ENCODE measurements around the gene TAF3. TPM values are rescaled to one million over a fixed set of nuclear protein-coding genes. Genes with fewer than 3 reads are reported as not detected.

Gene TAF3
- total RNA-seq, 1 experiment from 2014 or later, result 5.5 TPM

GRCh38 chr10:7942316-7942715, 124.0 kb downstream of the TAF3 start:
- TF ChIP-seq CTCF (IDR thresholded peaks at IDR 0.05) (no peak), REST (IDR thresholded peaks at IDR 0.05; ENCODE audit: insufficient read depth in 1 of 2, low read depth in 2 of 2, low read length in 1 of 2) (no peak), POLR2AphosphoS5 (IDR thresholded peaks at IDR 0.05; ENCODE audit: low read depth, low read length) (no peak), TCF7L2 (IDR thresholded peaks at IDR 0.05; ENCODE audit: low read depth, low read length) (no peak), SIN3A (IDR thresholded peaks at IDR 0.05; ENCODE audit: borderline replicate concordance, insufficient read depth, low read depth, low read length) (no peak)
- Histone ChIP-seq H3K36me3 (ENCODE audit: control insufficient read depth, insufficient read depth, low read length) (no peaks in the 10 kb centered on the region), H3K27me3 (ENCODE audit: control insufficient read depth, insufficient read depth, low read length) (no peaks in the 10 kb centered on the region), H3K27ac (ENCODE audit: low read length) (no peak overlapping the region), H3K9me3 (ENCODE audit: control insufficient read depth, insufficient read depth, low read depth, low read length) (no peaks in the 10 kb centered on the region), H3K4me1 (ENCODE audit: control insufficient read depth, insufficient read depth, low read length) (no peaks in the 10 kb centered on the region), H3K4me3 (ENCODE audit: low read depth in 2 of 2, low read length in 2 of 2) (no peak overlapping the region)
- ChIA-PET CTCF (interaction anchor here (0.6 kb wide), 1 partner anchor 65 kb away, joined by 6 read pairs; no protein-coding TSS in a partner anchor), POLR2A (no interaction called here)
- intact Hi-C loops (cut with micrococcal nuclease; ENCODE audit: unreplicated experiment), result no loop called here
- in situ Hi-C loops (cut with HindIII; ENCODE audit: low pct_unique_long_range_greater_than_20kb, low sequenced_read_pairs), result no loop called here
- ATAC-seq, result no peak
- DNase-seq (ENCODE audit: low read depth, low spot score), result no peak
- no TSS peak for BruUV-seq (replicated peaks)

GRCh38 chr10:7942859-7943258, 124.6 kb downstream of the TAF3 start:
- in situ Hi-C loops (cut with HindIII; ENCODE audit: low pct_unique_long_range_greater_than_20kb, low sequenced_read_pairs), result no loop called here
- POLR2A ChIA-PET, result no interaction called here
- BruUV-seq (replicated peaks), result no TSS peak
- no peak overlapping the region for H3K27ac ChIP-seq (ENCODE audit: low read length)
- intact Hi-C loops (cut with micrococcal nuclease; ENCODE audit: unreplicated experiment), result no loop called here
- H3K9me3 ChIP-seq (ENCODE audit: control insufficient read depth, insufficient read depth, low read depth, low read length), result no peaks in the 10 kb centered on the region
- CTCF ChIA-PET, result no interaction called here
- H3K36me3 ChIP-seq (ENCODE audit: control insufficient read depth, insufficient read depth, low read length), result no peaks in the 10 kb centered on the region
- H3K4me3 ChIP-seq (ENCODE audit: low read depth in 2 of 2, low read length in 2 of 2), result no peak overlapping the region
- ATAC-seq, result no peak
- H3K27me3 ChIP-seq (ENCODE audit: control insufficient read depth, insufficient read depth, low read length), result no peaks in the 10 kb centered on the region
- H3K4me1 ChIP-seq (ENCODE audit: control insufficient read depth, insufficient read depth, low read length), result no peaks in the 10 kb centered on the region
- TF ChIP-seq CTCF (IDR thresholded peaks at IDR 0.05) (no peak), REST (IDR thresholded peaks at IDR 0.05; ENCODE audit: insufficient read depth in 1 of 2, low read depth in 2 of 2, low read length in 1 of 2) (no peak), SIN3A (IDR thresholded peaks at IDR 0.05; ENCODE audit: borderline replicate concordance, insufficient read depth, low read depth, low read length) (no peak), TCF7L2 (IDR thresholded peaks at IDR 0.05; ENCODE audit: low read depth, low read length) (no peak), POLR2AphosphoS5 (IDR thresholded peaks at IDR 0.05; ENCODE audit: low read depth, low read length) (no peak)
- no peak for DNase-seq (ENCODE audit: low read depth, low spot score)

Data from Panc1 (cell line).